Measurements from ENCODE around the gene DYSF.

The DYSF gene

GRCh38 chr2:71452565-71452964 is 796 bp upstream of the DYSF start:
- Histone ChIP-seq H3K27me3 (ENCODE audit: insufficient read depth, poor library complexity, severe bottlenecking) (no peaks in the 10 kb centered on the region), H3K9me3 (ENCODE audit: severe bottlenecking) (no peaks in the 10 kb centered on the region), H3K27ac (ENCODE audit: poor library complexity, severe bottlenecking) (peak overlapping the region; percentile 18), H3K4me3 (ENCODE audit: severe bottlenecking) (no peak overlapping the region), H3K36me3 (ENCODE audit: low read depth) (no peaks in the 10 kb centered on the region), H3K4me1 (ENCODE audit: insufficient read depth, poor library complexity, severe bottlenecking) (peaks cover 6% of the 10 kb centered on the region)
- ATAC-seq (ENCODE audit: low read depth): peak; percentile 95
- TF ChIP-seq CTCF (IDR thresholded peaks at IDR 0.05; ENCODE audit: poor library complexity, severe bottlenecking): peak; percentile 50
- DNase-seq (ENCODE audit: low spot score): peak; percentile 87

GRCh38 chr2:71454221-71455010 is 1.1 kb downstream of the DYSF start:
- H3K9me3 ChIP-seq (ENCODE audit: severe bottlenecking): no peaks in the 10 kb centered on the region
- no peak for TF ChIP-seq CTCF (IDR thresholded peaks at IDR 0.05; ENCODE audit: poor library complexity, severe bottlenecking)
- ATAC-seq (ENCODE audit: low read depth) (no peak), DNase-seq (ENCODE audit: low spot score) (no peak)
- H3K27me3 ChIP-seq (ENCODE audit: insufficient read depth, poor library complexity, severe bottlenecking): no peaks in the 10 kb centered on the region
- no peak overlapping the region for H3K4me3 ChIP-seq (ENCODE audit: severe bottlenecking)
- H3K36me3 ChIP-seq (ENCODE audit: low read depth): no peaks in the 10 kb centered on the region
- peaks cover 6% of the 10 kb centered on the region for H3K4me1 ChIP-seq (ENCODE audit: insufficient read depth, poor library complexity, severe bottlenecking)
- H3K27ac ChIP-seq (ENCODE audit: poor library complexity, severe bottlenecking): no peak overlapping the region

GRCh38 chr2:71455011-71455740 is 1.8 kb downstream of the DYSF start:
- H3K27ac ChIP-seq (ENCODE audit: poor library complexity, severe bottlenecking): no peak overlapping the region
- no peak for TF ChIP-seq CTCF (IDR thresholded peaks at IDR 0.05; ENCODE audit: poor library complexity, severe bottlenecking)
- H3K27me3 ChIP-seq (ENCODE audit: insufficient read depth, poor library complexity, severe bottlenecking): no peaks in the 10 kb centered on the region
- no peaks in the 10 kb centered on the region for H3K36me3 ChIP-seq (ENCODE audit: low read depth)
- no peaks in the 10 kb centered on the region for H3K9me3 ChIP-seq (ENCODE audit: severe bottlenecking)
- peaks cover 6% of the 10 kb centered on the region for H3K4me1 ChIP-seq (ENCODE audit: insufficient read depth, poor library complexity, severe bottlenecking)
- ATAC-seq (ENCODE audit: low read depth) (no peak), DNase-seq (ENCODE audit: low spot score) (no peak)
- no peak overlapping the region for H3K4me3 ChIP-seq (ENCODE audit: severe bottlenecking)

- DNase-seq (ENCODE audit: low spot score) (no peak), ATAC-seq (ENCODE audit: low read depth) (no peak)
- H3K27ac ChIP-seq (ENCODE audit: poor library complexity, severe bottlenecking): no peak overlapping the region
- no peaks in the 10 kb centered on the region for H3K36me3 ChIP-seq (ENCODE audit: low read depth)
- no peaks in the 10 kb centered on the region for H3K9me3 ChIP-seq (ENCODE audit: severe bottlenecking)
- TF ChIP-seq CTCF (IDR thresholded peaks at IDR 0.05; ENCODE audit: poor library complexity, severe bottlenecking): no peak
- H3K27me3 ChIP-seq (ENCODE audit: insufficient read depth, poor library complexity, severe bottlenecking): no peaks in the 10 kb centered on the region
- no peak overlapping the region for H3K4me3 ChIP-seq (ENCODE audit: severe bottlenecking)
- peaks cover 6% of the 10 kb centered on the region for H3K4me1 ChIP-seq (ENCODE audit: insufficient read depth, poor library complexity, severe bottlenecking)
Observed at GRCh38 chr2:71455741-71456569, 2.6 kb downstream of the DYSF start.

All from RWPE2 (cell line).